Lower leg skin (tissue), 3 donors: ENCODE results near the gene AKR1C1.
"Not testable (repeated sequence)": the region's sequence is repeated elsewhere in the genome, so short reads cannot be mapped to it uniquely, and the experiment has no call there.

Experiments used
- CTCF ChIP-seq, 3 donors: fragments of 450-650 bp; IDR thresholded peaks; one replicate each; pipeline ENCODE4 v1.5.1; 2016; ENCODE audit warnings: antibody characterized with exemption in 3 of 3, mild to moderate bottlenecking in 3 of 3, moderate library complexity in 2 of 3
- POLR2A ChIP-seq, 2 donors: fragments of 450-650 bp; IDR thresholded peaks; one replicate each; pipeline ENCODE4 v1.6.1; 2016 to 2017; ENCODE audit warnings: antibody characterized with exemption in 2 of 2, mild to moderate bottlenecking in 1 of 2, moderate library complexity in 1 of 2

GRCh38 chr10:4973294-4973693, 10.1 kb downstream of the AKR1C1 start:
- TF ChIP-seq CTCF, POLR2A (IDR thresholded peaks at IDR 0.05): not testable (repeated sequence)
